Loucy (cell line): ENCODE measurements around the gene ACTA2.

Experiments used
- H2AFZ ChIP-seq: fragments of 200-600 bp; sonication (generic); 2 replicates; pipeline ENCODE4 v1.6.0; 2016; ENCODE audit warnings: antibody characterized with exemption, mild to moderate bottlenecking, low read length, moderate library complexity
- H3F3A ChIP-seq: fragments of 200-600 bp; 2 replicates; pipeline ENCODE4 v1.6.0; 2016; ENCODE audit warnings: antibody characterized with exemption, low read depth, mild to moderate bottlenecking
- H3K27me3 ChIP-seq: fragments of 200-600 bp; sonication (generic); 2 replicates; pipeline ENCODE4 v1.6.1; 2014; ENCODE audit warnings: low read length, mild to moderate bottlenecking; ENCODE audit not compliant: insufficient read depth, poor library complexity, severe bottlenecking
- H3K36me3 ChIP-seq: fragments of 200-600 bp; sonication (generic); 2 replicates; pipeline ENCODE4 v1.6.1; 2016; ENCODE audit warnings: low read length; ENCODE audit not compliant: insufficient read depth
- H3K4me1 ChIP-seq: fragments of 200-600 bp; sonication (generic); 2 replicates; pipeline ENCODE4 v1.5.1; 2014; ENCODE audit warnings: low read length, mild to moderate bottlenecking; ENCODE audit not compliant: insufficient read depth, poor library complexity, severe bottlenecking
- H3K4me2 ChIP-seq: fragments of 200-600 bp; sonication (generic); 2 replicates; pipeline ENCODE4 v1.6.0; 2014; ENCODE audit warnings: antibody characterized with exemption, low read length, low read depth, mild to moderate bottlenecking; ENCODE audit not compliant: poor library complexity, severe bottlenecking
- H3K4me3 ChIP-seq: fragments of 200-600 bp; sonication (generic); 2 replicates; pipeline ENCODE4 v1.5.1; 2014; ENCODE audit warnings: low read length, mild to moderate bottlenecking, mixed read lengths; ENCODE audit not compliant: poor library complexity, severe bottlenecking
- H3K79me2 ChIP-seq: fragments of 200-600 bp; sonication (generic); 2 replicates; pipeline ENCODE4 v1.6.1; 2014; ENCODE audit warnings: low read length; ENCODE audit not compliant: insufficient read depth
- H3K9ac ChIP-seq: fragments of 200-600 bp; sonication (generic); 2 replicates; pipeline ENCODE4 v1.6.0; 2014; ENCODE audit warnings: mild to moderate bottlenecking, low read depth, low read length, moderate library complexity; ENCODE audit not compliant: poor library complexity, severe bottlenecking
- H3K9me2 ChIP-seq: fragments of 200-600 bp; sonication (generic); replicated peaks from 2 replicates; pipeline ENCODE4 v1.6.1; 2016; ENCODE audit warnings: low read depth, low read length, mixed read lengths
- H3K9me3 ChIP-seq: fragments of 200-600 bp; sonication (generic); 2 replicates; pipeline ENCODE4 v1.6.1; 2014; ENCODE audit warnings: mild to moderate bottlenecking, antibody characterized with exemption, low read length, low read depth; ENCODE audit not compliant: insufficient read depth
- H4K20me1 ChIP-seq: fragments of 200-600 bp; sonication (generic); 2 replicates; pipeline ENCODE4 v1.6.0; 2014; ENCODE audit warnings: antibody characterized with exemption, low read length, mild to moderate bottlenecking; ENCODE audit not compliant: insufficient read depth, poor library complexity, severe bottlenecking
- EZH2phosphoT487 ChIP-seq: fragments of 200-600 bp; IDR thresholded peaks from 2 replicates; pipeline ENCODE4 v1.6.1; 2018; ENCODE audit warnings: antibody characterized with exemption, mild to moderate bottlenecking, moderate library complexity, borderline replicate concordance
- TF ChIP-seq, protein P1 (sequence below): fragments of 200-600 bp; sonication (generic); conservative IDR thresholded peaks from 2 replicates; pipeline ENCODE4 v1.5.1; 2014; ENCODE audit warnings: mild to moderate bottlenecking, antibody characterized with exemption, low read length

Gene ACTA2

DNA sequence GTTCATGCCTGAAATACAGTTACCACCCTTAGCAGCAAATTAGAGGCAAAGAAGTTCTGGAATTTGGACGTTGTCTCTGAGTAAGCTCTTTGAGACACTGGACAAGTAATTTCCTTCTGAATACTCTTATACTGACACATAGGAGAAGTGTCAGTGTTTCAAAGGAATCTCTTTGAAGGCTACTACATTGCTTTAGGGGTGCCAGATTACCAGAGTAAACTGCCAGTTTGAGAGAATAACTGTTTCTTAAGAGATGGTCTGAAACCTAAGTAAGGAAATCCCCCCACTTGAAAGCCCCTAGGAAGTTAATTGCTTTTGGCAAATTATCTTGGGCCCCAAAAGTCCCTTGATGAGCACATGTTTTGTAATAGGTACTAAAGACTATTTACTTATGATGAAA, 41.4 kb upstream of the ACTA2 start:
- H3K36me3 ChIP-seq = no peaks in the 10 kb centered on the region
- peaks cover 4% of the 10 kb centered on the region; the same call in 1 of the 2 replicates for H3F3A ChIP-seq
- H2AFZ ChIP-seq = no peak overlapping the region
- peaks cover 62% of the 10 kb centered on the region for H3K4me1 ChIP-seq
- peaks cover 34% of the 10 kb centered on the region for H3K79me2 ChIP-seq
- H4K20me1 ChIP-seq = no peaks in the 10 kb centered on the region
- no peaks in the 10 kb centered on the region for H3K9me2 ChIP-seq
- H3K27me3 ChIP-seq = peaks cover 6% of the 10 kb centered on the region
- peak overlapping the region; percentile 99 for H3K9ac ChIP-seq
- H3K9me3 ChIP-seq = no peaks in the 10 kb centered on the region
- TF ChIP-seq, protein P1, sequence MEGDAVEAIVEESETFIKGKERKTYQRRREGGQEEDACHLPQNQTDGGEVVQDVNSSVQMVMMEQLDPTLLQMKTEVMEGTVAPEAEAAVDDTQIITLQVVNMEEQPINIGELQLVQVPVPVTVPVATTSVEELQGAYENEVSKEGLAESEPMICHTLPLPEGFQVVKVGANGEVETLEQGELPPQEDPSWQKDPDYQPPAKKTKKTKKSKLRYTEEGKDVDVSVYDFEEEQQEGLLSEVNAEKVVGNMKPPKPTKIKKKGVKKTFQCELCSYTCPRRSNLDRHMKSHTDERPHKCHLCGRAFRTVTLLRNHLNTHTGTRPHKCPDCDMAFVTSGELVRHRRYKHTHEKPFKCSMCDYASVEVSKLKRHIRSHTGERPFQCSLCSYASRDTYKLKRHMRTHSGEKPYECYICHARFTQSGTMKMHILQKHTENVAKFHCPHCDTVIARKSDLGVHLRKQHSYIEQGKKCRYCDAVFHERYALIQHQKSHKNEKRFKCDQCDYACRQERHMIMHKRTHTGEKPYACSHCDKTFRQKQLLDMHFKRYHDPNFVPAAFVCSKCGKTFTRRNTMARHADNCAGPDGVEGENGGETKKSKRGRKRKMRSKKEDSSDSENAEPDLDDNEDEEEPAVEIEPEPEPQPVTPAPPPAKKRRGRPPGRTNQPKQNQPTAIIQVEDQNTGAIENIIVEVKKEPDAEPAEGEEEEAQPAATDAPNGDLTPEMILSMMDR = no peak
- no peak for TF ChIP-seq EZH2phosphoT487
- H3K4me2 ChIP-seq = peak overlapping the region; percentile 82
- H3K4me3 ChIP-seq = peak overlapping the region; percentile 99

DNA sequence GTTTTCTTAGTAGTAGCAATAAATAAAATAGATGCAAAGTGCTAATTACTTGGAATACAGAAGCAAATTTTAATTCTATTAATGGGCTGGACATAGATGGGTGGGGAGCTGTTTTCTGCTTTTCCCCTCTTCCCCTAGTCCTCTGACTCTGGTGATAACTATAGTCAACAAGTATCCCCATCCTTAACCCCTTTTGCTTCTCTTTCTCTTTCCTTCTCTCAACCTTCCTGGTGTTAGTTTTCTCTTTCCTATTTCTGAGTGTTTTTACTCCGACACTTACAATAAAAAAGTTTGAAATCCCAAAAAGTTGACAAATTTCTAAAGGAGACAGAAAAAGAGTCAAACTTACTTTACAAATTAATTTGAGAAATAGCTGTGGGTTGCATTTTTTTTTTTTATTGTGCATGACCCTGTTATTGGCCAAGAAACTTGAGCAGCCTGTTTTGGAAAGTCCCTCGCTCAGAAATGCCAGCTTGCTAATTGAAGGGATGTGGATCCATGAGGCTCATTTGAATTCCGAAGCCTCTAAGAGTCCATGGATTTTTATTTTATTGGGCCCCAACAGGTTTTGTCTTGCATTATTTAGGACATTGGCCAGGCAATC, 40.5 kb upstream of the ACTA2 start:
- Histone ChIP-seq H3K79me2 (peaks cover 34% of the 10 kb centered on the region), H3K36me3 (no peaks in the 10 kb centered on the region), H3K4me2 (peak overlapping the region; percentile 82), H3K27me3 (peaks cover 6% of the 10 kb centered on the region), H3K4me3 (peak overlapping the region; percentile 99), H3K9ac (peak overlapping the region; percentile 99), H2AFZ (no peak overlapping the region), H4K20me1 (no peaks in the 10 kb centered on the region), H3K9me2 (no peaks in the 10 kb centered on the region), H3K4me1 (peaks cover 65% of the 10 kb centered on the region), H3K9me3 (no peaks in the 10 kb centered on the region), H3F3A (peaks cover 4% of the 10 kb centered on the region; the same call in 1 of the 2 replicates)
- no peak for TF ChIP-seq EZH2phosphoT487
- TF ChIP-seq, protein P1 = no peak

DNA sequence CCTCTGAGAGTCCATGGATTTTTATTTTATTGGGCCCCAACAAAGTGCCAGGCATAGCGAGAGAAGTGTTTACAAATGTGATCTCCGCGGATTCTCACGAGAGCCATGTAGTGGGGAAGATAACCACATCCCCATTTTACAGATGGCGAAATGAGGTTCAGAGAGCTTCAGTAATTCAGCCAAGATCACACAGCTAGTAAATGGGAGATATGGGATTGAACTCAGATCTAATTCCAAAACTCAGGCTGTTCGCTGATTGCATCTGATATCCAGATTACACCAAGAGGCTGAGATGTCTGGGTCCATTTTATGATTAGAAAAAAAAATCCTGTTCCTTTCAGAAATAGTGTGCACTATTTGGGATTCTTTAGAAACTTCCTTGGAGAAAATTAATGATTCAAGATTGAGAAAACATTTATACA, 39.3 kb upstream of the ACTA2 start:
- peak overlapping the region; percentile 99 for H3K4me3 ChIP-seq
- no peak for TF ChIP-seq EZH2phosphoT487
- TF ChIP-seq, protein P1 = no peak
- H3K79me2 ChIP-seq = peaks cover 34% of the 10 kb centered on the region
- H3K4me2 ChIP-seq = peak overlapping the region; percentile 82
- no peaks in the 10 kb centered on the region for H3K9me3 ChIP-seq
- H3K9me2 ChIP-seq = no peaks in the 10 kb centered on the region
- peaks cover 11% of the 10 kb centered on the region; the same call in 1 of the 2 replicates for H3F3A ChIP-seq
- H2AFZ ChIP-seq = peak overlapping the region; percentile 93
- H4K20me1 ChIP-seq = no peaks in the 10 kb centered on the region
- peaks cover 71% of the 10 kb centered on the region for H3K4me1 ChIP-seq
- H3K9ac ChIP-seq = peak overlapping the region; percentile 99
- peaks cover 6% of the 10 kb centered on the region for H3K27me3 ChIP-seq
- no peaks in the 10 kb centered on the region for H3K36me3 ChIP-seq
